Measurements from ENCODE around the gene SLC8A2. TPM values are rescaled to one million over a fixed set of nuclear protein-coding genes. Genes with fewer than 3 reads are reported as not detected.

SLC8A2 gene
- total RNA-seq, 1 experiment from 2014 or later: 11.3 TPM

- Mint-ChIP-seq H3K27me3 (ENCODE audit: low read depth) (peaks cover 5% of the 10 kb centered on the region), H3K27ac (no peak overlapping the region), H3K4me3 (peak overlapping the region in 1 of 2 experiments; percentile 69; a peak in 3 of 5 replicates), H3K36me3 (ENCODE audit: insufficient read depth in 1 of 3, low read depth in 3 of 3) (peaks cover 5 to 17% (median 7%) of the 10 kb centered on the region in 3 experiments; a peak in 6 of 7 replicates), H3K9me3 (no peaks in the 10 kb centered on the region; a peak in 2 of 5 replicates), H3K4me1 (peaks cover 6 to 17% of the 10 kb centered on the region in 2 experiments)
- Histone ChIP-seq H3K79me2 (ENCODE audit: insufficient read depth, low read length) (no peaks in the 10 kb centered on the region), H2BK12ac (ENCODE audit: insufficient read length, low read depth, low read length) (no peak overlapping the region), H3K9ac (ENCODE audit: extremely low read depth, insufficient read length, low read length) (no peak overlapping the region), H2BK120ac (ENCODE audit: low read depth, low read length, poor library complexity, severe bottlenecking) (no peak overlapping the region), H3K9me3 (ENCODE audit: control insufficient read depth, low read depth, low read length) (no peaks in the 10 kb centered on the region), H3K4ac (ENCODE audit: low read depth, low read length) (no peak overlapping the region), H2AK5ac (ENCODE audit: insufficient read length, low read length) (no peak overlapping the region), H3K27ac (ENCODE audit: insufficient read length, low read depth, low read length) (no peak overlapping the region), H2BK20ac (ENCODE audit: low read depth, low read length, poor library complexity, severe bottlenecking) (no peak overlapping the region), H2BK15ac (ENCODE audit: low read depth, low read length) (no peak overlapping the region), H3K79me1 (ENCODE audit: insufficient read depth, low read depth, low read length, poor library complexity, severe bottlenecking) (no peaks in the 10 kb centered on the region), H4K91ac (ENCODE audit: insufficient read length, low read depth, low read length) (no peak overlapping the region), H4K20me1 (ENCODE audit: control insufficient read depth, insufficient read depth, insufficient read length) (no peaks in the 10 kb centered on the region), H2AFZ (ENCODE audit: low read length) (no peak overlapping the region), H2BK5ac (ENCODE audit: insufficient read length, low read length) (no peak overlapping the region), H3K23ac (ENCODE audit: insufficient read length, low read depth, low read length) (no peak overlapping the region), H3T11ph (ENCODE audit: low read length) (no peak overlapping the region), H3K18ac (ENCODE audit: insufficient read length, low read depth, low read length) (no peak overlapping the region), H3K14ac (ENCODE audit: insufficient read depth, low read length) (no peak overlapping the region), H3K4me1 (ENCODE audit: insufficient read depth, low read length) (no peaks in the 10 kb centered on the region; the same call in 1 of the 2 replicates), H3K4me2 (ENCODE audit: insufficient read depth, insufficient read length, low read length) (peak overlapping the region; percentile 94), H3K56ac (ENCODE audit: insufficient read length, low read depth, low read length) (no peak overlapping the region), H4K5ac (ENCODE audit: insufficient read length, low read depth, low read length) (no peak overlapping the region), H3K23me2 (ENCODE audit: insufficient read length, low read depth, low read length, poor library complexity, severe bottlenecking) (peaks cover 4% of the 10 kb centered on the region), H3K27me3 (ENCODE audit: insufficient read depth, low read length) (no peaks in the 10 kb centered on the region), H4K8ac (replicated peaks; ENCODE audit: insufficient read length, low read depth, low read length) (no peak overlapping the region)
- no peak for TF ChIP-seq CTCF (conservative IDR thresholded peaks at IDR 0.05)
- no peak for DNase-seq
- no CpG with 5 or more reads among the region's 14 CpGs for WGBS (ENCODE audit: extremely low coverage, insufficient read length, low lambda C conversion rate)
Measured at GRCh38 chr19:47407417-47407774, 64.3 kb downstream of the SLC8A2 start.

Data from H9 (cell line).